Adipocyte (in vitro differentiated cells): Measurements from ENCODE around the gene DYNLT1.

Experiments
- DNase-seq: peaks from one replicate; pipeline ENCODE4 v3.0.0-alpha.2; 2015; ENCODE audit warnings: low read depth
- H3K27me3 ChIP-seq: replicated peaks from 2 replicates; pipeline ENCODE4 v1.7.0; 2013; ENCODE audit warnings: mild to moderate bottlenecking, low read length, moderate library complexity; ENCODE audit not compliant: control insufficient read depth, insufficient read depth
- H3K36me3 ChIP-seq: 2 replicates; pipeline ENCODE4 v1.7.0; 2013; ENCODE audit warnings: low read length, mild to moderate bottlenecking, moderate library complexity; ENCODE audit not compliant: control insufficient read depth, insufficient read depth, severe bottlenecking
- H3K4me1 ChIP-seq: 2 replicates; pipeline ENCODE4 v1.7.0; 2013; ENCODE audit warnings: mild to moderate bottlenecking, low read length, moderate library complexity; ENCODE audit not compliant: control insufficient read depth, insufficient read depth
- H3K4me3 ChIP-seq: 2 replicates; pipeline ENCODE4 v1.7.0; 2013; ENCODE audit warnings: mild to moderate bottlenecking, low read length, moderate library complexity
- H3K9ac ChIP-seq: 2 replicates; pipeline ENCODE4 v1.7.0; 2013; ENCODE audit warnings: mild to moderate bottlenecking, low read length, moderate library complexity
- H3K9me3 ChIP-seq: 2 replicates; pipeline ENCODE4 v1.7.0; 2013; ENCODE audit warnings: mild to moderate bottlenecking, low read length, moderate library complexity; ENCODE audit not compliant: control insufficient read depth

The DYNLT1 gene

GRCh38 chr6:158648682-158649131 is 4.2 kb upstream of the DYNLT1 start:
- Histone ChIP-seq H3K4me3 (peak overlapping the region; percentile 32), H3K36me3 (no peaks in the 10 kb centered on the region), H3K27me3 (no peaks in the 10 kb centered on the region), H3K9ac (peak overlapping the region; percentile 20), H3K4me1 (peaks cover 19% of the 10 kb centered on the region), H3K9me3 (no peaks in the 10 kb centered on the region)
- peak; percentile 85 for DNase-seq

DNA sequence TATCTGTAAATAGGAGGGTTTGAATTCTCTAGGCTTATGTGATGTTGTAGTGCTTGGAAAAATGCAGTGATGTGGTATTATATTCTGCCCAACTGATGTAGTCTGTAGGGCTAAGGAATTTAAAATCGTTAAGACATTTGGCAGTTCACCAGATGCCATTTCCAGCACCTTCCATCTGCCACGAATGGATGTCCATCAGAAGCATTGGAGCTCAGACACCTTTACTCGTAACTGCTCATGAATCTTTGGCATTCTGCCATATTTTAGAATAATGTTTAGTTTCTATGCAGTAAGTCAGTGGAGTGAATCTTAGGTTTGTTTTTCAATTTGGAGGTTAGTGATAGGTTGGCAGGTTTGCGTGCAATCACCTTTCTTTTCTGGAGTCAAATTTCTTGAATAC is 3.0 kb upstream of the DYNLT1 start:
- Histone ChIP-seq H3K4me3 (no peak overlapping the region), H3K36me3 (no peaks in the 10 kb centered on the region), H3K4me1 (peaks cover 28% of the 10 kb centered on the region), H3K9ac (no peak overlapping the region), H3K27me3 (no peaks in the 10 kb centered on the region), H3K9me3 (no peaks in the 10 kb centered on the region)
- DNase-seq = no peak

GRCh38 chr6:158646023-158646910 is 1.7 kb upstream of the DYNLT1 start:
- no peaks in the 10 kb centered on the region for H3K9me3 ChIP-seq
- no peak for DNase-seq
- peaks cover 38% of the 10 kb centered on the region for H3K4me1 ChIP-seq
- no peak overlapping the region for H3K9ac ChIP-seq
- no peak overlapping the region for H3K4me3 ChIP-seq
- no peaks in the 10 kb centered on the region for H3K27me3 ChIP-seq
- H3K36me3 ChIP-seq = no peaks in the 10 kb centered on the region

- H3K4me1 ChIP-seq = peaks cover 44% of the 10 kb centered on the region
- H3K9ac ChIP-seq = peak overlapping the region; percentile 96
- H3K4me3 ChIP-seq = peak overlapping the region; percentile 94
- H3K36me3 ChIP-seq = peaks cover 6% of the 10 kb centered on the region
- no peaks in the 10 kb centered on the region for H3K9me3 ChIP-seq
- H3K27me3 ChIP-seq = no peaks in the 10 kb centered on the region
- DNase-seq = no peak
Measured at GRCh38 chr6:158645064-158646022, 800 bp upstream of the DYNLT1 start.

- H3K4me3 ChIP-seq = peak overlapping the region; percentile 94
- H3K9ac ChIP-seq = peak overlapping the region; percentile 96
- no peak for DNase-seq
- H3K9me3 ChIP-seq = no peaks in the 10 kb centered on the region
- peaks cover 20% of the 10 kb centered on the region for H3K36me3 ChIP-seq
- no peaks in the 10 kb centered on the region for H3K27me3 ChIP-seq
- peaks cover 32% of the 10 kb centered on the region for H3K4me1 ChIP-seq
Measured at GRCh38 chr6:158643836-158644230, 710 bp downstream of the DYNLT1 start.

DNA sequence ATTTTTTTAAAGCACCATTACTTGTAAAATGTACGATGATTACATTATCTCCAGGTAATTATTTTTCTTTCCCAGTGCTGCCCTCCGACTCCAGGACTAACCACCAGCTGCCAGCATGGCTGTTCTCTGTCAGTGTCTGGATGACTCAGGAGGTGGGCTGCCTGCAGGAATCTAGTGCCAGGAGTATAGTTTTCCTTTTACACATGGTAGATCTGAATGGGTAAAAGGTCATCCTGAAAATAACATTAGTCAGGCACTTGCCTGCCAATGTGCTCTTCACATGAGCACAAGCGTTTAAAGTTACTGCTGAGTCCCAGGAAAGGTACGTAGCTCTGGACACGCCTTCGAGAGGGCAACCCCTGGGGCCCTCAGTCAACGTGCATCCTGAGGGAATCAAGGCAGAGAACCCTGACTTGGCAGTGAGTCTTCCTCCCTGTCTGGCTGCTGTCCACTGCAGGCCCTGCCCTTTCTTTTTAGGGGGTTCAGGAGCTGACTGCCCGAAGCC is 2.4 kb downstream of the DYNLT1 start:
- Histone ChIP-seq H3K9ac (peak overlapping the region; percentile 96), H3K4me1 (peaks cover 33% of the 10 kb centered on the region), H3K9me3 (no peaks in the 10 kb centered on the region), H3K27me3 (no peaks in the 10 kb centered on the region), H3K4me3 (peak overlapping the region; percentile 94), H3K36me3 (peaks cover 31% of the 10 kb centered on the region)
- DNase-seq = peak; percentile 79

DNA sequence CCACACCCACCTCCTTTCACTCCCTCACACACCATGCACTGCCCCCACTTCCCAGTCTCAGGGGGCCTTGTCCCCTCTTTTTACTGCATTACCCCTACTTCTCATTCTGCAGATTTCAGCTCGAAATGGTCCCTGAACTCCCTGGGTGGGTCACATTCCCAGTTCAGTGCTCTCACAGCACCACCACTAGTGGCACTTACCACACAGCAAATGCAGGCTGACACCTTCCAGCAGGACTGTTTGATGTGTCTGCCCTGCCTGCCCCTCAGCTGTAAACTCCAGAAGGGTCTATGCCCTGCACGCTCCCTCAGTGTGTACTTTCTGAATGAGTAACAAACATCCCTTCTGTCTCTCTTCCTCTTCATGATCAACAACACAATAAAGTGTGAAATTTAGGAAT is 4.0 kb downstream of the DYNLT1 start:
- Histone ChIP-seq H3K27me3 (no peaks in the 10 kb centered on the region), H3K4me1 (peaks cover 33% of the 10 kb centered on the region), H3K9me3 (no peaks in the 10 kb centered on the region), H3K9ac (no peak overlapping the region), H3K4me3 (no peak overlapping the region), H3K36me3 (peaks cover 44% of the 10 kb centered on the region)
- no peak for DNase-seq

DNA sequence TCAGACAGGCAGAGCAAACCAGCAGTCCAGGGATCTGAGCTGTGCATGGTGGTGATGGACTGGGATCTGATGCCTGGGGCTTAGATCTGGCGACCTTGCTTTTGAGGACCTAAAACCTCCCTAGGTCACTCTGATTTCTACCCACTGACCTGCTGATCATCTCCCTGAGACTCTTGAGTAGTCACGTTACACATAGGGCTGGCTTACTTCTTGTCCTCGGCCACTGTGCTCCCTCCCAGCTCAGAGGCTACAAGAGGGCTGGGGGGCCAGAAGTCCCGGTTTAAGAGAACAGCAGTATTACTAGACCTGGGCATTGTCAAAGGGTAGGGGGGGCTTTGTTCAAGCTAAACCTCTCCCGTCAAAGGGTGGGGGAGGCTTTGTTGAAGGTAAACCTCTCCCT is 5.5 kb downstream of the DYNLT1 start:
- no peak for DNase-seq
- peaks cover 35% of the 10 kb centered on the region for H3K4me1 ChIP-seq
- peaks cover 58% of the 10 kb centered on the region for H3K36me3 ChIP-seq

DNA sequence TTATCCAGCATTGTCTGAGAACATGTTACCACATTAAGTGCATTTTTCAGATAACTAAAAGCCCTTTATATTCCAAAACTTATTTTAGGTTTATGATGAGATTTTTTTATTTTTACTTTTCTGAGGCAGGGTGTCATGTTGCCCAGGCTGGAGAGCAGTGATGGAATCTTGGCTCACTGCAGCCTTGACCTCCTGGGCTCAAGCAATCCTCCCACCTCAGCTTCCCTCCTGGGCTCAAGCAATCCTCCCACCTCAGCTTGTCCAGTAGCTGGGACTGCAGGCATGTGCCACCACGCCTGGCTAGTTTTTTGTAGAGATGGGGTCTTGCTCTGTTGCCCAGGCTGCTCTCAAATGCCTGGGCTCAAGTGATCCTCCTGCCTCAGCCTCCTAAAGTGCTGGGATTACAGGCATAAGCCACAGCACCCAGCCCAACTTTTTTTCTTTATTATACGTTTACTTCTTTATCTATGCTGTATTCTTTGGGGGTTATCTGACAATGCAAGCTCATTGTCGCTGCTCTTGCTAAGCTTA is 6.2 kb downstream of the DYNLT1 start:
- Histone ChIP-seq H3K9me3 (no peaks in the 10 kb centered on the region), H3K4me1 (peaks cover 35% of the 10 kb centered on the region), H3K4me3 (no peak overlapping the region), H3K36me3 (peaks cover 64% of the 10 kb centered on the region), H3K9ac (no peak overlapping the region), H3K27me3 (no peaks in the 10 kb centered on the region)
- DNase-seq = no peak

More for the DNA sequence above, 5.5 kb downstream of the DYNLT1 start:
- Histone ChIP-seq H3K4me3 (no peak overlapping the region), H3K27me3 (no peaks in the 10 kb centered on the region), H3K9ac (no peak overlapping the region), H3K9me3 (no peaks in the 10 kb centered on the region)

DNA sequence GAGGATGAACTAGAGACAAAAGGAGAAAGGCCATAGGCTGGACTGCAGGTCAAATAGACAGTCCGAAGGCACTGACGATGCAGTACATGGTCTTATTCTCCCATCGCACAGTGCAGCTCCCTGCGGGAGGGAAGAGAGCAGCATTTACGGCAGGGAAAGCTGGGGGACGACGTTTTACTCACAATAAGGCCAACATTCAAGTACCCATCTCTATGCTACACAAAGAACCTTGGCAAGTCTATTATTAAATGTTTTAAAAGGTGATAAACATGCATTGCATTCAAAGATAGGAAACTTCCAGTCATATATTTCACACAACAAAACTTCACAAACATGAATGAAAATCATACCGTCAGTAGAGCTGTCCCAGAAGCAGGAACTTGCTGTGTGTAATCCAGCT is 7.8 kb downstream of the DYNLT1 start:
- no peak for DNase-seq
- Histone ChIP-seq H3K4me1 (peaks cover 27% of the 10 kb centered on the region), H3K9me3 (no peaks in the 10 kb centered on the region), H3K4me3 (no peak overlapping the region), H3K9ac (no peak overlapping the region), H3K36me3 (peaks cover 69% of the 10 kb centered on the region), H3K27me3 (no peaks in the 10 kb centered on the region)
